GM12872 (cell line): ENCODE results near the gene BAIAP3.

Experiments
- TF ChIP-seq, protein P1 (sequence below): IDR thresholded peaks from 3 replicates; pipeline ENCODE4 v1.5.1; 2011; ENCODE audit warnings: low read depth, mild to moderate bottlenecking, low read length, moderate library complexity; ENCODE audit not compliant: insufficient read depth

Gene BAIAP3

DNA sequence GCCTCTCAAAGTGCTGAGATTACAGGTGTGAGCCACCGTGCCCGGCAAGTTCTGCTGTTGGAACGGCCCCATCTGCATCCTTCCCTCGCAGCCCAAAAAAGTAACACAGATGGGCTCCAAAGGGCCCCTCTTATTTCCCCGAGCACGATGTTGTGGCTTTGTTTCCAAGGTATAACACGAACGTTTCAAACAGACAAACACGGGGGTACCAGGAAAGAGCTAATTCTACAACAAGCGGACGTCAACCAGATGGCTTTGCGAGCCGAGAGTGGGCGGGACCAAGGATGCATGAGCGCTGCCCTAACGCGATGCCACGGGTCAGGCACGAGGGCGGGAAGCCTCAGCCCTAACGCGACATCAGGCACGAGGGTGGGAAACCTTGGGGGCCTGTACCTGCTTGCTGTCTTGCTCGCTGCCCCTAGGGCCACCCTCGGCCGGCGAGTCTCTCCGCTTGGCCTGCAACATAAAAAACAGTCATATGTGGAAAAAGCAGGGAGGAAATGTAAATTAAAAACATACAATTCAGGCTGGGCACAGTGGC lies 56.9 kb downstream of the BAIAP3 start:
- TF ChIP-seq, protein P1, sequence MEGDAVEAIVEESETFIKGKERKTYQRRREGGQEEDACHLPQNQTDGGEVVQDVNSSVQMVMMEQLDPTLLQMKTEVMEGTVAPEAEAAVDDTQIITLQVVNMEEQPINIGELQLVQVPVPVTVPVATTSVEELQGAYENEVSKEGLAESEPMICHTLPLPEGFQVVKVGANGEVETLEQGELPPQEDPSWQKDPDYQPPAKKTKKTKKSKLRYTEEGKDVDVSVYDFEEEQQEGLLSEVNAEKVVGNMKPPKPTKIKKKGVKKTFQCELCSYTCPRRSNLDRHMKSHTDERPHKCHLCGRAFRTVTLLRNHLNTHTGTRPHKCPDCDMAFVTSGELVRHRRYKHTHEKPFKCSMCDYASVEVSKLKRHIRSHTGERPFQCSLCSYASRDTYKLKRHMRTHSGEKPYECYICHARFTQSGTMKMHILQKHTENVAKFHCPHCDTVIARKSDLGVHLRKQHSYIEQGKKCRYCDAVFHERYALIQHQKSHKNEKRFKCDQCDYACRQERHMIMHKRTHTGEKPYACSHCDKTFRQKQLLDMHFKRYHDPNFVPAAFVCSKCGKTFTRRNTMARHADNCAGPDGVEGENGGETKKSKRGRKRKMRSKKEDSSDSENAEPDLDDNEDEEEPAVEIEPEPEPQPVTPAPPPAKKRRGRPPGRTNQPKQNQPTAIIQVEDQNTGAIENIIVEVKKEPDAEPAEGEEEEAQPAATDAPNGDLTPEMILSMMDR: no peak

DNA sequence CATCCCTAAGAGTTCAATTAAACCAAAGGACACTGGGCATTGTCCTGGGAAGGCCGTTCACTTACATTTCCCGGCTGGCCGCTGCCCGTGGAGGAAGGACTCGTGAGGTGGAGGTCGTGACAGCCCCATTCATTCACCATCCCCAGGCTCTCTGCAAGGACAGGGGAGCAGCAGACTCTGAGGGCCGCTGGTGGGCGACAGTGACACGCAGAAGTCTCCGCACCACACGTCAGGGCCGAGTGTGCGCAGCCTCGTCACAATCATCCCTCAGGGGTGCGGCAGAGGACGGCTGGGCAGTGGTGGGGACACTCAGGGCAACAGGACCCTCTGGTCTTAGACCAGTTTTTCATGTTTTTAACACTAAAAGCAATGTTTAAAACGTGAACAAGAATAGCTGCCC lies 59.4 kb downstream of the BAIAP3 start:
- TF ChIP-seq, protein P1: no peak

DNA sequence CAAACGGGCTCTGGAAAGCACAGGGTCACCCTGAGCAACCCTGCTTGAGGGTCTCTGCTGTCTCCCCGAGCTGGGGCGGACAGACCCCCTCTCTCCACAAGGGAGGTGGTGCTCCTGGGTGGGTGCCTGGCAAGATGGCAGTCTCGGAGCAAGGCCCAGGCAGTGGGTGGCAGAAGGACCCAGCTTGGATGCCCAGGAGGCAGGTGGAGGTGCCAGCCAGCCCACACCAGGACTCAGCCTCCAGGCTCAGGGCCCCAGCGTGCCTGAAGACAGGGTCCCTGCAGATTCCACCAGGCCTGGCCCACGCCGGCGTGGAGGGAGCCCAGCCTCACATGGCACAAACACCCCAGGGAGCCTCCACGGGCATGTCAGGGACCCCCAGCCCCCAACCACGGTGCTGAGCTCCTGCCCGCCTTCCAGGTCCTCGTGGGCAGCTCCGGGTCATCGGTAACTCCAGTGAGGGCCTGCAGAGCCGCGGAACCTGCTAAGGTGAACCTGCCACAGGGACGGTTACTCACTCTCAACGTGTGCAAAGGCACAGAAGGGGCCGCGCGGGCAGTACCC lies 60.2 kb downstream of the BAIAP3 start:
- TF ChIP-seq, protein P1: no peak

DNA sequence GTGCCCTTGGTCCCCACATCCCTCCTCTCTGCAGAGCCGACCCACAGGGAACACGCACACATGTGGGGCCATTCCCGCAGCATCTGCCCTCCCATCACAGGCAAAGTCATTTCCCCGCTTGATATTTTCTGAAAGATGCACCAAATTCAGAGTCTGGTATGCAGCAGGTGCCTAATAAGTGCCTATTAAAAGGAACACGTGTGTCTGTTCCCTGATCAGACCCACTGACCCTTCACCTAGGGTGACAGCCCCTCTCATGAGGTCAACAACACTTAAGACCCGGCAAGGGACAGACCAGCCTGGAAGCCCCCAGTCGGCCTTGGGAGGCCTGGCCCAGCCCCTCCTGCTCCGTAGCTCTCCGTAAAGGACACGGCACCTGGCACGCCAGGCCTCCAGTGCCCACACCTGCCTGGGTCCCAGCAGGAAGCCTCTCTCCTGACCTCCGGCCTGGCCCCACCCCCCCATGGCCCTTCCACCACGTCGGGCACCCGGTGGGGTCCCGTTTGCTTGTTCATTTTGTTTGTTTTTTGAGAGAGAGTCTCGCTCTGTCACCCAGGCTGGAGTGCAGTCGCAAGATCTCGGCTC lies 61.0 kb downstream of the BAIAP3 start:
- TF ChIP-seq, protein P1: no peak

DNA sequence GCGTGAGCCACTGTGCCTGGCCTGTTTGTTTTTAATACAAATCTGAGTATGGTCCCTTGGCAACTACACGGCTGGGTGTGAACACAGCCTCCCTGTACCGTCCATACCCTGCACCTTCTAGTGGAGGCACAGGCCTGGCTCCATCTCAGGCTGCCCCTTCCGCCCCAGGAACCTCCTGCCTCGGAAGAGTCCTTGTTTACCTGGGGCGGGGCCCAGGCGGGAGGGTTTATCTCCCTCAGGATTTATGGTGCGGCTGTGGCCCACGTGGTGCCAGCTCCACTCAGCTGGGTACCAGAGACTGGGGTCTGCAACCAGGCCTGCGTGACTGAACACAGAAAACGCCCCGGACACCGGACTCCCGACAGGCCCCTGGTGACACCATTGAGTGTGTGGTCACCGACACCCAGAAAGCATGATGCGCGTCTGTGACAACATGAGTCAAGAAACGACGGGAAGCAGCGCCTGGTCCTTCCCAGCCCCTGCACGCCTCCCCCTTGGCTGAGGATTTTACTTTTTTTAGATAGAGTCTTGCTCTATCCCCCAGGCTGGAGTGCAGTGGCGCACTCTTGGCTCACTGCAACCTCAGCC lies 62.1 kb downstream of the BAIAP3 start:
- TF ChIP-seq, protein P1: no peak

DNA sequence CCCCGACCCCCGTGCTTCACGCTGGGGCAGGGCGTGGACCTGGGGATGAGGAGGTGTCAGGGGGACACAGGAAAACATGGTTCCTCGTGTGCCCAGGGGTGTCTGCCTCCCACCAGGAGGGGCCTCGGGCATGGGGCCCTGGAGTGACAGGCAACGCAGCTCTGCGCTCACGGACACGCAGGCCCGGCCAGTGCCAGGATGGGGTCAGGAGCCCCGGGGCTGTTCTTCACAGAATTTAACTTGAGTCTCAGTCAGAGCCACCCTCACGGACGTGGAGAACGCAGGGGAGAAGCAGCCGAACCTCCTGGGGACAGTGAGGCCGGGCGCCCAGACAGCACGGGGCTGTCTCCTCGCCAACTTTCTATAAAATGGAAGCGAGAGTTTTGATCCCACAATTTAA lies 64.3 kb downstream of the BAIAP3 start:
- TF ChIP-seq, protein P1: no peak

DNA sequence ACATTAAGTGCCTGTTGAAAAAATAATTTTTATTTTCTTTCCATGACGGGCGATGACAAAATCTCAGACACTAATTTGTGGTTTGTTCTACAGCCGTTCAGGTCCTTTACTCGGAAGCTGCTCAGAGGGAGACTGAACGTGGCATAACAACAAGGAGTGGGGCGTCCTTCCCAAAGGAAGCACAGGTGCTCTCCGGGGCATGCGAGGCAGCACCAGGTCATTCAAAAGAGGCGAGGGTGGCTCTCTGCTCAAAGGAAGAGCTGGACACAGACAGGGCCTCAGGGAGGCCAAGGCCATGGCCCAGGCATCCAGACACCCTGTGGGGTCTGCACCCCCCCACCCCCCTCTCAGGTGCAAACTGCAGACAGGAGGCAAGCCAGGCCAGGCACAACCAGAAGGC lies 64.9 kb downstream of the BAIAP3 start:
- TF ChIP-seq, protein P1: no peak
